Measurements from ENCODE around the gene HNF4A. TPM values are rescaled to one million over a fixed set of nuclear protein-coding genes. Genes with fewer than 3 reads are reported as not detected.

Gene HNF4A
- total RNA-seq, 1 donor from 2014 or later = 0.18 TPM

- TF ChIP-seq CTCF (IDR thresholded peaks at IDR 0.05) = no peak
- DNase-seq (no peak), ATAC-seq (no peak)
- H3K9me3 ChIP-seq = no peaks in the 10 kb centered on the region
- H3K4me1 ChIP-seq = no peaks in the 10 kb centered on the region
- H3K36me3 ChIP-seq = no peaks in the 10 kb centered on the region
- intact Hi-C loops (cut with DNase I) = no loop called here
- H3K4me3 ChIP-seq = no peak overlapping the region
- peaks cover 8% of the 10 kb centered on the region for H3K27me3 ChIP-seq (ENCODE audit: low read depth)
- no peak overlapping the region for H3K27ac ChIP-seq
These were observed 70.4 kb downstream of the HNF4A start for GRCh38 chr20:44425923-44426322.

GRCh38 chr20:44426879-44427790, 71.6 kb downstream of the HNF4A start:
- Histone ChIP-seq H3K36me3 (no peaks in the 10 kb centered on the region), H3K4me3 (no peak overlapping the region), H3K27ac (no peak overlapping the region), H3K4me1 (no peaks in the 10 kb centered on the region), H3K27me3 (ENCODE audit: low read depth) (peaks cover 13% of the 10 kb centered on the region), H3K9me3 (no peaks in the 10 kb centered on the region)
- TF ChIP-seq CTCF (IDR thresholded peaks at IDR 0.05) = no peak
- intact Hi-C loops (cut with DNase I) = no loop called here
- ATAC-seq (no peak), DNase-seq (no peak)

GRCh38 chr20:44427804-44428173, 72.3 kb downstream of the HNF4A start:
- ATAC-seq = no peak
- Histone ChIP-seq H3K27me3 (ENCODE audit: low read depth) (peaks cover 13% of the 10 kb centered on the region), H3K36me3 (no peaks in the 10 kb centered on the region), H3K9me3 (no peaks in the 10 kb centered on the region), H3K4me1 (no peaks in the 10 kb centered on the region), H3K4me3 (no peak overlapping the region), H3K27ac (no peak overlapping the region)
- intact Hi-C loops (cut with DNase I) = no loop called here
- no peak for TF ChIP-seq CTCF (IDR thresholded peaks at IDR 0.05)
- no peak for DNase-seq

- no peak overlapping the region for H3K4me3 ChIP-seq
- no peak for TF ChIP-seq CTCF (IDR thresholded peaks at IDR 0.05)
- no peak overlapping the region for H3K27ac ChIP-seq
- no peak for ATAC-seq
- intact Hi-C loops (cut with DNase I) = no loop called here
- no peaks in the 10 kb centered on the region for H3K4me1 ChIP-seq
- no peak for DNase-seq
- H3K9me3 ChIP-seq = no peaks in the 10 kb centered on the region
- no peaks in the 10 kb centered on the region for H3K36me3 ChIP-seq
- H3K27me3 ChIP-seq (ENCODE audit: low read depth) = peaks cover 14% of the 10 kb centered on the region
These were observed 72.9 kb downstream of the HNF4A start for GRCh38 chr20:44428174-44429016.

GRCh38 chr20:44429017-44429339, 73.5 kb downstream of the HNF4A start:
- intact Hi-C loops (cut with DNase I) = no loop called here
- H3K36me3 ChIP-seq = no peaks in the 10 kb centered on the region
- no peak overlapping the region for H3K27ac ChIP-seq
- no peak for DNase-seq
- H3K4me3 ChIP-seq = no peak overlapping the region
- no peaks in the 10 kb centered on the region for H3K4me1 ChIP-seq
- TF ChIP-seq CTCF (IDR thresholded peaks at IDR 0.05) = no peak
- H3K27me3 ChIP-seq (ENCODE audit: low read depth) = peaks cover 12% of the 10 kb centered on the region
- no peaks in the 10 kb centered on the region for H3K9me3 ChIP-seq
- ATAC-seq = no peak
